Right ventricle myocardium inferior (tissue), 1 donor: ENCODE data around the gene RSPRY1. TPM values are rescaled to one million over a fixed set of nuclear protein-coding genes. Genes with fewer than 3 reads are reported as not detected.

Source experiments
- ATAC-seq: fragments of 200-7000 bp; cut with Tn5 transposase; one replicate; pipeline ENCODE4 v1.9.1; 2020; ENCODE audit warnings: mild to moderate bottlenecking, moderate library complexity
- DNase-seq: peaks from one replicate; pipeline ENCODE4 v3.0.0; 2021; ENCODE audit errors: missing footprints
- intact Hi-C: fragments of 100-400 bp; cut with DNase I; formaldehyde crosslinking; loops from one replicate; pipeline ENCODE4 v1.11.0; 2022
- total RNA-seq: library from RNA; stranded (reverse); fragmentation: NEBNext Ultra II Directional; extraction: Animal tissue kit (Norgen Biotek cat#: 25700); gene quantifications from one replicate; pipeline ENCODE4 v1.2.1, GENCODE V29; 2021
- donor health status: DM: no; HTN: yes; CAD: no; lungs with severe emphysema.

RSPRY1 gene
- total RNA-seq, 1 donor from 2014 or later: 13.8 TPM

DNA sequence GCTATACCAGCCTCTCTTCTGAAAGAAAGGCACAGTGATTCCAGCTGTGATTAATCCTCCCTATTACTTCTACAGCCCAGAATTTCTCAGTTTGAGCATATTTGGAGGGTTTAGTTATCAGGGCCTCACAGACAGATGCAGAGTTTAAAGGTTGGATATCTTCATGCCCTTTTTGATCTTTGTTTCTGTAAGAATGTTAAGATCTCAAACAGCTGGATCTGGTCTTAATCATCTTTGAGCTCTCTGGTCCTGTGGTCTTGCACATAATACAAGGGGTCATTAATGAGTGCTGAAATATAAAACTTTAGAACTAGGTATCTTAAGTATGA, 49.9 kb downstream of the RSPRY1 start:
- intact Hi-C loops: no loop called here
- ATAC-seq: no peak
- no peak for DNase-seq

DNA sequence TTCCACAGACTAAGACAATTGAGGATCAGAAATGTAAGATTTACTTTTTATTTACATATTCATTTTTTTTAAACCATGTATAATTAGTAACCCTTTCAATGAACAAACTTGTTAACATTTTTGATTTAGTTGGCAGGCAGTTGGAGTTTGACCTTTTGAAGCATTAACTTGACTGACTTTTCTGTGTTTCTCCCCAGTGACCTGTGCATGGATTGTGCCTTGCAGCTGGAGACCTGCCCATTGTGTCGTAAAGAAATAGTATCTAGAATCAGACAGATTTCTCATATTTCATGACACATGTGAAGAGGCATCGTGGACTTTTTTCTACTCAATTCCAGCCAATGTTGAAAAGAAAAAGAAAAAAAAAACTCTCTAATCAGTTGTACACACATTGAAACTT, 52.6 kb downstream of the RSPRY1 start:
- DNase-seq (no peak), ATAC-seq (no peak)
- intact Hi-C loops: no loop called here

DNA sequence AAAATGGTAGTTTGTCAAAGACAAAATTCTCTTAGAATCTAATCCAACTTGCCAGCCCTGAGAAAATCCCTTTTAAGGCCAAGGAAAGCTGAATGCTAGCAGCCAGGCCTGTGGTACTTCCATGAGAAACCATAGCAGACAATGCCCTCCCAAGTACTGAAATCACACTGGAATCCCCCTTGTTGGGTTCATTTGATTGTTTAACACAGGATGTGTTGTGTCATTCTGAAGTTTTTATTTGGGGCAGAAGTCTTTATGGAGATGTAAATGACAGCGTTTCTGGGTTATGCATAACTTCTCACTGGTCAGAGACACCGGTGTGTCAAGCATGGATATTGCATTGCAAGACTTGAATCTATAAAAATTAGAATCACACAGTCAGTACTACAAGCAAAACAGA, 53.0 kb downstream of the RSPRY1 start:
- intact Hi-C loops: no loop called here
- ATAC-seq: no peak
- DNase-seq: no peak

DNA sequence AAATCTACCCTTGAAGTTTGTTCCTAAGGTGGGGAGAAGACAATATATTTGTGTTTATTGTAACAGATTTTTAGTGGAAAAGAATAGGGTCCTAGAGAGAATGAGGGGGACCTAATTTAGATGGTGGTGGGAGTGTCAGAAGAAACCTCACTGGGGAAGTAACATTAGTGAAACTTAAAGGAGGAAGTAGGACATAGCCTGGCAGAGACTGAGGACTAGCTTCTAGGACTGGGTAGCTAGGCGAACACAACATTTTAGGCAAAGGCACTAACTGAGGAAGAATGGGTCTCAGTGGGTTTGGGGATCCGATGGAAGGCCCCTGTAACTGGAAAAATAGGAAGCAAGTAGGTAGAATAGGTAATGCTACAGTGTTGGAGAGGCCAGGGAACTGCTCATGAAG, 54.7 kb downstream of the RSPRY1 start:
- DNase-seq: no peak
- intact Hi-C loops: no loop called here
- no peak for ATAC-seq

DNA sequence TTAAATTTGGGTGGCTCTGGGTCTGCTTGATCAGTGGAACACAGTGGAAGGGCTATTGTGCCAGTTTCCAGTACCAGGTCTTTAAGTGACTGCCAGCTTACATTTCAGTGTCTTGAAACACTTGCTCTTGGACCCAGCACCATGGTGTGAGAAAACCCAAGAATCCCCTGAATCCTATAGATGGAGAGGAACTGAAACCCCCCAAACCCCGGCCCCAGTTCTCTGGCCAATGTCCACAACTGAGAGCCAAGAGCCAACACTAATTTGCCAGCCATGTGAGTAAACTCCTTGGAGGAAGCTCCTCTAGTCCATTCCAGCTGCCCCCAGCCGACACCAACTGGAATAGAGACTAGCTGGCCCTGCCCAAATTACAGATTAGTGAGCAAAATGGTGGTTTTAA, 56.5 kb downstream of the RSPRY1 start:
- no peak for DNase-seq
- intact Hi-C loops: no loop called here
- ATAC-seq: no peak

DNA sequence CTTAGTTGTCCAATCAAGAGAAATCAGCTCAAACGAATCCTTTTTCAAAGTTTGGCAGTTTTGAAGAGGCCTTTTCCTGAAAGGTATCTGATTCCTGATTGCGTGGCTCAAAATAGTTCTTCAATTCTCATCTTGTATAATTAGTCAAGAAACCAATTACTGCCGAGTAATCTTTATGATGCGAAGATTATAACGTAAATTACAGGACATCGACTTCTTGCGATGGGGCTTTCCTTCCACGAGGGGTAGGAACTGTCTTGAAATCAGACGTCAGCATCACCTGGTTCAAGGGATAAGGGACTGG, 58.3 kb downstream of the RSPRY1 start:
- ATAC-seq (no peak), DNase-seq (no peak)
- intact Hi-C loops: loop anchor here (2.0 kb wide), 1 partner anchor 54 kb away; no protein-coding TSS in a partner anchor

DNA sequence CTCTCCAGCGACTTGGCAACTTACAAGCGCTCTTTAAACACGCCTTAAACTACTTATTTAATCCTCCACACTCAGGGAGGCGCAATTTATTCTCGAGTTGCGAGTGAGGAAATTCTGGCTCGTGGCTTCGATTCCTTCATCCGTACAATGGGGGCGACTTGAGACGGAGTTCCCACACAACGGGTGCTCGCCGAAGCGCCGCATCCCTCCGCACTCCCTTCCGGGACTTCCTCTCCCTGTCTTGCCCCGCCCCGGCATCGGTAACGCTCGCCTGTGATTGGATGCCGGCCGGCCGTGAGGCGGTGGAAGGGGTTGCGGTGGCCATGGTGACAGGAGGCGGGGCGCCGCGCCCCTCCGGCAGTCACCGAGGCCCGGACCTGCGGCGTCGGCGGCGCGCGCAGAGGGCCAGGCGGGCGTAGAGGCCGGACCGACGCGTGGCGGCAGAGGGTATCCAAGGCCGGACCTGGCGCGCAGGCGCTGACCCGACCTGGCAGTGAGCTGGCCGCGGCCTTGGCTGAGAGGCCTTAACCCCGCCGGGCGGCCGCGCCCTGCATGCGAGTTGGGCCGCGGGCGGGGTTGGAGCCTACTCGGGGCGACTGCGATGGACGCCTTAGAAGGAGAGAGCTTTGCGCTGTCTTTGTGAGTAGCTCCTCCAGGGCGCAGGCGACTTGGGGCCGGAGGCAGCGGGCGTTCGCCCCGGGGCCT, 58.8 kb downstream of the RSPRY1 start, which contains the start of gene ARL2BP:
ARL2BP (plus strand) TSS at position 493 of the 705 bp plus-strand sequence; CDS start at position 602, 109 bp downstream.
- intact Hi-C loops: loop anchor here (2.0 to 5.0 kb wide), 2 partner anchors 54 to 58 kb away; partner anchors contain the start of genes PSME3IP1 and RSPRY1
- ATAC-seq (peak; percentile 99), DNase-seq (peak; percentile 99)

DNA sequence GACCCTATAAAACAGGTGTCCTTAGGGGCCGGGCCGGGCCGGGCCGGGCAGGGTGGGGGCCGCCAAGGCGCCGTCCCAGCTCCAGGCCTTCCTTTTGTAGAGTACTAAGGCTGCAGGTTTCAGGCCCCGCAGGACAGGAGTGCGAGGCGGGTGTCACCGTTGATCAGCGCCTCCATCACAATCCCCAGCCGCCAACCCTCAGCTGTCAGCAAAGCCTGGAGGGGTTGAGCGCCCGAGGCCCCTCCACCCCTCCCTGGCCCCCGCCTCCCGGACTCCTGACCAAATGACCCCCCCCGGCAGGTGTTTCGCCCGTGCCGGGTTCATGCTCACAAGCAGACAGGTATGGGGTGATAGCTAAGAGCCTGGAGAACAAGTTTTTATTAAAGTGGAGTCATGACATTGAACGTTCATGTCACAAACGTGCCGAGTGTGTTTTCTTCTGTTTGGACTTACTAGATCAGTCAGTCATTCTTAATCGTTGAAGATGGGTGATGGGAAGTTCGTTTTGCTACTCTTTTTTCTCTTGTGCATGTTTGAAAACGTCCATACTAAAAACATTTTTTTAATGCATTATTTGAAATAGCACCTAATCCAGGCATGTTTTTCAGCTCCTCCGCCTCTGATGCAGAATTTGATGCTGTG, 59.5 kb downstream of the RSPRY1 start:
- ATAC-seq (no peak), DNase-seq (peak; percentile 73)
- intact Hi-C loops: loop anchor here (2.0 to 5.0 kb wide), 2 partner anchors 53 to 58 kb away; partner anchors contain the start of genes PSME3IP1 and RSPRY1

DNA sequence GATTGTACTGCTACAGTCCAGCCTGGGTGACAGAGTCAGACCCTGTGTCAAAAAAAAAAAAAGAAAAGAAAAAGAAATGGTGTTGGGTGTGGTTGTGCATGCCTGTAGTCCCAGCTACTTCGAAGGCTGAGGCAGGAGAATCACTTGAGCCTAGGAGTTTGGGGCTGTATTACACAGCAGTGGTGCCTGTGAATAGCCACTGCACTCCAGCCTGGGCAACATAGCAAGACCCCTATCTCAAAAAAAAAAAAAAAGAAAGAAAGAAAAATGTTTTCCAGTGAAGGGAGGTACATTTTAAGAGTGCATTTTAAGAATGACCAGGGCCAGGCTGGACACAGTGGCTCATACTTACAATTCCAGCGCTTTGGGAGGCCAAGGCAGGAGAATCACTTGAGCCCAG, 65.2 kb downstream of the RSPRY1 start:
- ATAC-seq: no peak
- intact Hi-C loops: no loop called here
- DNase-seq: no peak

DNA sequence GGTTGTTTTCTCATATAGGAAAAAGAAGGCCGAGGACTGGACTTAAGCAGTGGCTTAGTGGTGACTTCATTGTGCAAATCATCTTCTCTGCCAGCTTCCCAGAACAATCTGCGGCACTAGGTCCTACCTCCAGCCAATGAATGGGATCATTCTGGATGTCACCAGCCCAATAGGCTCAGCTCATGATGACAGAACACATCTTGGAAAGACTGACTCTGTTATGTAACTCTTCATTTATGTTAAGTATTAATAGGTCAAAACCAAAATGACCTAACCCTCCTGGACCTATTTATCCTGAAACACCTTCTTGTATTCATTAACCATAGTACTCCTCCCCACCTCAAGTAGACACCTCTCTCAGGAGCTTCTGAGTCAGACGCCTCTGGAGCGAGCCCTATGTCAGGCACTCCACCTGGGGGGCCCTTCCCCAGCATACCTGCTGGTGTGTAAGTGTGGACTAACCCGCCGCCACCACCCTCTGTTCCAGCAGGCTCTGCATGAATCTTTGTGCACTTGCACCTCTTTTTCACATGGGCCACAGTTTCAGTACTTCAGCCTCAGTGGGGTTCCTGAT, 66.1 kb downstream of the RSPRY1 start:
- peak; percentile 9 for ATAC-seq
- intact Hi-C loops: no loop called here
- no peak for DNase-seq

DNA sequence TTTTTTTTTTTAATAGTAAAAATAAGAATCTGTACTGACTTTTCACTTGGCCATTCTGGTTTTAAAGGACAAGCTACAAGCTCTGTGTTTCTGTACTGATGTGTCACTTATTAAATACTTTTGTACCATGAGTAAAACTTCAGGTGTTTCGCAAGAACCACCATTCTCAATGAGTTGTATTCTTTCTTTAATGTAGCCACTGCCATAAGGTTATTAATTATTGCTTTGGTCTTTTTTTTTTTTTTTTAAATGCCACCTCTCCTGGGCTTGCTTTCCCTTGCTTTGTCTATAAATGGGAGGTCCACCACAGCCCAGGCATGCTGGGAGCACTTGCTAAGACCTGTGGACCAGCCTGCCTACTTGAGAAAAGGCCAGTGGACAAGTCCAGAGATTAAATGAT, 67.3 kb downstream of the RSPRY1 start:
- DNase-seq (no peak), ATAC-seq (no peak)
- intact Hi-C loops: no loop called here

DNA sequence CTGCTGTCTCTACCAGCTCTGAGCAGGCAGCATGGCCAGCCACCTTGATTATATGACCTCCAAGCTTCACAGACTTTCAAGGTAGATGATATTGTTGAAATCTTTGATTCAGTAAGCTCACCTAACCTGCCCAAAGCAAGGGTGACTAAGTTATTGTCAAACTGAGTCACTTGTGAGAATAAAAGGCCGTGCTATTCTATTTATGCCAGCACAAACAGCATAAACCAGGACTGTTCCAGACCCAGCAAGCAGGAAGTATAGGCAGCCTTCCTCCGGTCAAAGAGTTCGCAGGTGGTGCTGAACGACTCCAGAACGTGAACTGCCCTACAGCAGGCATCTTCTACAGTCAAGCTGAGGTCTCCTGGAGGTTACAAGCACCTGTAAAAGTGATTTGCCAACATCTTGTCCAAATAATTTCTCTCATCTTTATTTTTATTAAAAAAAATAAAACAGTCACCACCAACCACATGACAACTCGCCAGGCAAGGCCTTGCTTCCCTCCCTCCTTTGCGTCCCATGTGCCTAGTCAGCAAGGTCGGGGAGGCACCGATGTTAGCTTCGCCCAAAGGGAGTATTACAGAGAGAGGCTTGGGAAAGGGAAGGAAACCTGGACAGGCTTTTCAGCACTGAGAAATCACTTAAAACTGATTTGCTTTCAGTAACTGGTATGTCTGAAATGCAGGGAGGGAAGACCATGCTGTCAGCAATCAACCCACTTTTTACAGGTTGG, 69.7 kb downstream of the RSPRY1 start:
- ATAC-seq (no peak), DNase-seq (no peak)
- intact Hi-C loops: no loop called here

DNA sequence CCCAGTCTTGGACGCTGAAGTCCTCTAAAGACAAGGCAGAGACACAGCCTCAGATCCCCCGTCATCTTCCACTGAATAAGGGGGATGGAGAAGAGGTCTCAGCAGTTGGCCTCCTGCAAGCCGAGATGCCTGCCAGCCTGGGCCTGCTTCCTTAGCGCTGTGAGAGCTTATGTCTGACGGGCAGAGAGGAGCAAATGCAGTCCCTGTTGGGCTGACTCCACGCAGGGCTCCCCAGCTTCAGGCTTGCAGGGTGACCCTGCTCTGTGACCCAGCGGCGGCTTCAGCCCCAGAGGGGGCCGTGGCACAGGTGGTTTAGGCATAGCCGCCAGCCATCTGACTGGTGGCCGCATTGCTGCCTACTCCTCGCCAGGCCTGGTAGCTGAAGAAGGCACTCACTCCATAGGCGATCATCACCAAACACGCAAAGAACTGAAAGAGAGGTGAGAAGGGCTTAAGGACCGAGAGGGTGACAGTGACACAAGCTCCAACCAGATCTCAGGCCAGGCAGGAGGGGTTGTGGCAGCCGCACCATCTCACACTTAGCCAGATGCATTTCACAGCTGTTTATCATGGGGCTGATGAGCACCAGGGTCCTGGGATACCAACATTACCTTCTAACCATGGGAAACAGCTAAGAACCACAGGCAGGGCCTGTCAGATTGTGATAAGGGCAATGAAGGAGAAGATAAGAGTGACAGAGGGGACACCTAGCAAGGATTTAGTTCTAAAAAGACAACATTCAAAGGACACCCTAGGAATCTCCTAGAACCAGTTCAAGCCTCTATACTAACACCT, 70.7 kb downstream of the RSPRY1 start:
- ATAC-seq (no peak), DNase-seq (no peak)
- intact Hi-C loops: no loop called here

DNA sequence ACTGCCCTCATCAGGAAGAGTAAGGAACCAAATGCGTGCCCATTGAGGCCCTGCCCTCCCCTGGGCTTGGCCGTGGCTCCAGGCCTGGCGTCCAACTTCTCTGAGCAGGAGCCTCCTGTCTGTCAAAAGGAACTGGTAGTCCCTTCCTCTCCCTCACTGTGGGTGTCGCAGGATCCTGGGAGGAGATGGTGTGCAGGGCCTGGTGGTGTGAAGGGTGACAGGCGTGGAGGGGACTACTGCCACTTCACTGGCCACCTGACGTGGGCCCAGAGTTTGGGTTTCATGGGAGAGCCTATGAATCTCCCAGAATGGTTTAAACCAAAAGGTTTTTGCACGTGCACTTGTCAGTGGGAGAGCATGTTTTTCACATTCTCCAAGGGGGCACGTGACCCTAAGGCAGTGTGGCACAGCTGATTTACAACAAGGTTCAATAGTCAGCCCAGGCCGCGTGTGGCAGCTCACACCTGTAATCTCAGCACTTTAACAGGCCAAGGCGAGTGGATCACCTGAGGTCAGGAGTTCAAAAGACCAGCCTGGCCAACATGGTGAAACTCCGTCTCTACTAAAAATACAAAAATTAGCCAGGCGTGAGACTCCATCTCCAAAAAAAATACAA, 71.4 kb downstream of the RSPRY1 start:
- DNase-seq: no peak
- ATAC-seq: no peak
- intact Hi-C loops: no loop called here

DNA sequence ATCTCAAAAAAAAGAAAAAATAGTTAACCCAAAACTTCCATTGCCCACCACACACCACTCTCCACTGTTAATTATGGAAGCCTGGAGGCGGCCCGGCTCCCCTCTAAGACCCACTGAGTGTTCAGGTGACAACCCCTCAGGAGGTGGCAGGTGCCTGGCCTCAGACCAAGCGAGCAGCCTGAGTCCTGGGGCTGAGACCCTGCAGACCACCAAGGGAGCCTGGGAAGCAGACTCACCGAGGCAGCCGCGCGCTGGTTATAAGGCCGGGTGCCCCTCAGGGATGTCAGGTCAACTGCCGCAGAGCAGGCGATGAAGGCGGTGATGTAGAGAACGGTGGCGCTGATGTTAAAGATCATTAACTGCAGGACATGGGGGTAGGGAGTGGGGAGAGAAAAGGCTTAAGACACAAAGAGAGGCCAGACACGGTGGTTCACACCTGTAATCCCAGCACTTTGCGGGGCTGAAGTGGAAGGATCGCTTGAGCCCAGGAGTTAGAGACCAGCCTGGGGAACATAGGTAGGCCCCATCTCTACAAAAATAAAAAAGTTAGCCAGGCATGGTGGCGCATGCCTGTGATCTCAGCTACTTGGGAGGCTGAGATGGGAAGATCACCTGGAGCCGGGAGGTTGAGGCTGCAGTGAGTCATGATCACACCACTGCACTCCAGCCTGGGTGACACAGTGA, 72.2 kb downstream of the RSPRY1 start:
- no peak for DNase-seq
- ATAC-seq: no peak
- intact Hi-C loops: no loop called here

DNA sequence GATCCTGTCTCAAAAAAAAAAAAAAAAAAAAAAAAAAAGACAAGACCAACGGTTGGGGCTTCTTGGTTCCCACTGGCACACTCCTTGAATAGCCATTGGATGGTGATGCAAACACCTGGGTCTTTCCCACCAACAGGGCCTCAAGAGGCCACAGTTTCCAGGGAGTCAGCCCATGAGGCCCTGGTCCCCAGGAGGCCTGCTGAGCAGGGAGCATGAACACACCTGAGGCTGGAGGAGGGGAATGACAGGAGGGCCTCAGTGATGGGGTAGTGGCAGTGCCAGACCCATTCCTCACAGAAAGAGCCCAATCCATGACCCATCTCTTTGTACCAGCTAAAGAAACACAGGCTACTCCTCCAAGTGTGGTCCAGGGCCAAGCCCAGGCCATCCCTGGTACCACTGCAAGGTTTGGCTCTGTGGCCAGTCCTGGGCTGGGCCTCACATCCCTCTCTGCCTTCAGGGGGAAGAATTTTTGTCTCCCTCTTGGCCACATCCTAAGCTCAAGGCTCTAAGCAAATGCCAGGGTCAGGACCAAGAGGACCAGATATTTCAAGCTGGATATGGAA, 72.9 kb downstream of the RSPRY1 start:
- intact Hi-C loops: no loop called here
- no peak for ATAC-seq
- DNase-seq: no peak

DNA sequence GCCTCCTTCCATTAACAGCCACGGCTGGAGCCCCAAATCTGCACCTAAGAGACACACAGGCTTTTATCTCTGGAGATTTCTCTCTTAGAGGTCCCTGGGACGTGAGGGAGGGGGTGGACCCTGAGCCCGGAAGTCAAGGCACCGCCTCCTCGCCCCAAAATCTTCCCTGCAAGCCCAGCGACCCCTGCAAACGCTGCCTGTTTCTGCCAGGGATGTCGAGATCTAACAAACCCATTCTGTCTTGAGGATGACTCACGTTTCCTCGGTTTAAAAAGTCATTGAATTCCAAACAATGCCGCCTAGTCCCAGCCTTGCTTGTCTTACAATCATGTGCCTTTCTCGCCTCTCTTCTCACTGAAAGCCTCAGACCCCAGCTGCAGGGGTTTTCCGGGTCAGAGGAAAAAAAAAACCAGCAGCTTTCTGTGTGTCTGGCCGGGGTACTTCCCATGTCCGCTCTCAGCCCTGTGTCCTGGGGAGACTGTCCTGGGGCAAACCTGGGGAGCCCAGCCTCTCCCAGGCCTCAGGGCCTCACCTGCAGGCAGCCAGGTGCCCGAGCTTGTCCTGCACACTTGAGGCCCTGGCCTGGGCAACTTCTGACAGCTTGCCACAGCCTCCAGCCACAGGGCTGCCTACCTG, 74.3 kb downstream of the RSPRY1 start:
- intact Hi-C loops: no loop called here
- DNase-seq (no peak), ATAC-seq (no peak)
